A549 (cell line): ENCODE data around the gene DCK. TPM values are rescaled to one million over a fixed set of nuclear protein-coding genes. Genes with fewer than 3 reads are reported as not detected.

Experiments used
- ATAC-seq, 2 experiments: fragments of 200-7000 bp in 1 of 2; fragments of >200 bp in 1 of 2; cut with Nextera tagmentation in 1 of 2; cut with Tn5 transposase in 1 of 2; 3 replicates each; pipeline versions ENCODE4 v1.8.0 to v1.9.1; 2018 to 2020; ENCODE audit warnings: mild to moderate bottlenecking in 1 of 2, moderate library complexity in 1 of 2
- CTCF ChIA-PET: fragments of 300-600 bp; sonication (Branson Sonifier 250); formaldehyde crosslinking; extraction: SDS; loops from one replicate; lab custom pipeline; 2021; ENCODE audit warnings: antibody characterized with exemption, inconsistent platforms; lab: Yijun Ruan, JAX
- POLR2A ChIA-PET: fragments of 350-600 bp; formaldehyde crosslinking; extraction: SDS; loops from one replicate; lab custom pipeline; 2021; ENCODE audit warnings: antibody characterized with exemption, inconsistent platforms; lab: Yijun Ruan, JAX
- DNase-seq, 2 experiments: peaks; one replicate each; pipeline versions ENCODE4 v3.0.0 to v3.0.0-alpha.2; 2011 to 2016; ENCODE audit warnings: low read depth in 1 of 2, low spot score in 1 of 2
- FAIRE-seq: peaks from 2 replicates; lab custom pipeline; 2011; peaks lifted over from hg19 to GRCh38; lab: Jason Lieb, UNC
- H3K27ac ChIP-seq, 2 experiments: fragments of >200 bp; sonication (Bioruptor Twin); formaldehyde crosslinking; 3 replicates each; pipeline ENCODE4 v1.5.1; 2016 to 2017
- H3K4me1 ChIP-seq: fragments of >200 bp; sonication (Bioruptor Twin); formaldehyde crosslinking; 3 replicates; pipeline ENCODE4 v1.6.1; 2016
- H3K4me2 ChIP-seq: fragments of >200 bp; sonication (Bioruptor Twin); formaldehyde crosslinking; 3 replicates; pipeline ENCODE4 v1.6.1; 2016
- H3K4me3 ChIP-seq: fragments of >200 bp; sonication (Bioruptor Twin); formaldehyde crosslinking; 3 replicates; pipeline ENCODE4 v1.5.1; 2016
- H3K9me3 ChIP-seq: fragments of >200 bp; sonication (Bioruptor Twin); formaldehyde crosslinking; 3 replicates; pipeline ENCODE4 v1.6.1; 2016
- ATOH8 ChIP-seq: fragments of 250-450 bp; sonication (Bioruptor Pico); IDR thresholded peaks from 2 replicates; pipeline ENCODE4 v1.5.0; 2020; ENCODE audit warnings: low read depth, mild to moderate bottlenecking, moderate library complexity
- BCL3 ChIP-seq: fragments of >200 bp; sonication (Bioruptor Twin); formaldehyde crosslinking; IDR thresholded peaks from 3 replicates; pipeline ENCODE4 v1.6.1; 2016
- CTCF ChIP-seq: fragments of >200 bp; sonication (Bioruptor Twin); formaldehyde crosslinking; IDR thresholded peaks from 3 replicates; pipeline ENCODE4 v1.5.1; 2016
- FOXS1 ChIP-seq: fragments of 250-450 bp; sonication (Bioruptor Pico); IDR thresholded peaks from 2 replicates; pipeline ENCODE4 v1.5.0; 2020; ENCODE audit warnings: mild to moderate bottlenecking, moderate library complexity
- HES2 ChIP-seq: fragments of >200 bp; sonication (Bioruptor Twin); formaldehyde crosslinking; IDR thresholded peaks from 2 replicates; pipeline ENCODE4 v1.6.1; 2016
- HMGXB4 ChIP-seq: fragments of 250-450 bp; sonication (Bioruptor Pico); IDR thresholded peaks from 2 replicates; pipeline ENCODE4 v1.5.0; 2021; ENCODE audit warnings: mild to moderate bottlenecking, moderate library complexity, borderline replicate concordance
- JUN ChIP-seq, 2 experiments: fragments of >200 bp; sonication (Bioruptor Twin); formaldehyde crosslinking; IDR thresholded peaks; 2 replicates in 1 of 2; 3 replicates in 1 of 2; pipeline ENCODE4 v1.6.1; 2016 to 2017
- MAFK ChIP-seq: fragments of 450-650 bp; IDR thresholded peaks from 2 replicates; pipeline ENCODE4 v1.6.1; 2014; ENCODE audit not compliant: partially characterized antibody
- MYC ChIP-seq: IDR thresholded peaks from 2 replicates; pipeline ENCODE4 v1.6.1; 2012; ENCODE audit warnings: mild to moderate bottlenecking, inconsistent platforms, low read length, improper control_type of control experiment, borderline replicate concordance
- POLR2AphosphoS2 ChIP-seq: conservative IDR thresholded peaks from 2 replicates; pipeline ENCODE4 v1.6.1; 2012; ENCODE audit warnings: low read length, improper control_type of control experiment, inconsistent platforms
- RAD21 ChIP-seq, 2 experiments: fragments of >200 bp in 1 of 2; sonication (Bioruptor Twin) in 1 of 2; formaldehyde crosslinking in 1 of 2; IDR thresholded peaks in 1 of 2; conservative IDR thresholded peaks in 1 of 2; 2 replicates in 1 of 2; 3 replicates in 1 of 2; pipeline ENCODE4 v1.6.1; 2012 to 2018; ENCODE audit warnings: inconsistent platforms in 1 of 2
- REST ChIP-seq: fragments of 200-600 bp; sonication (generic); IDR thresholded peaks from 2 replicates; pipeline ENCODE4 v1.6.1; 2016; ENCODE audit warnings: antibody characterized with exemption, mild to moderate bottlenecking, moderate library complexity
- SREBF2 ChIP-seq: fragments of 450-650 bp; IDR thresholded peaks from 2 replicates; pipeline ENCODE4 v1.6.1; 2014; ENCODE audit warnings: mild to moderate bottlenecking, moderate library complexity
- USF2 ChIP-seq: fragments of 450-650 bp; IDR thresholded peaks from 2 replicates; pipeline ENCODE4 v1.6.1; 2014; ENCODE audit warnings: antibody characterized with exemption
- ZC3H11A ChIP-seq: fragments of 450-650 bp; IDR thresholded peaks from 2 replicates; pipeline ENCODE4 v1.6.1; 2014; ENCODE audit warnings: antibody characterized with exemption, mild to moderate bottlenecking
- WGBS: methylation state at CpG from one replicate; pipeline ENCODE4 v1.1.6; 2017; ENCODE audit errors: missing lambda C conversion rate; 5-methylcytosine and 5-hydroxymethylcytosine counted together
- polyA plus RNA-seq, 4 experiments: library from polyadenylated mRNA; depleted of rRNA in 3 of 4; stranded (reverse); fragments of >200 nt; fragmentation: RNase III in 1 of 4; extraction: RNeasy Plus Mini Kit Qiagen cat#74134 plus additional on column Dnase treatment in 1 of 4; gene quantifications; 2 replicates in 3 of 4; 3 replicates in 1 of 4; pipeline ENCODE4 v1.2.3, GENCODE V29; 2011 to 2017

DCK gene
- polyA plus RNA-seq, 2 of the 4 experiments (the other 2 are of a cell fraction): 20.0 to 20.6 TPM

- FAIRE-seq: no peak
- Histone ChIP-seq H3K9me3 (no peaks in the 10 kb centered on the region; the same call in 2 of the 3 replicates), H3K4me1 (no peaks in the 10 kb centered on the region), H3K4me3 (no peak overlapping the region), H3K4me2 (no peak overlapping the region)
- TF ChIP-seq FOXS1 (CRISPR knock-in tag) (no peak), POLR2AphosphoS2 (no peak), REST (no peak), HMGXB4 (CRISPR knock-in tag) (no peak), ATOH8 (CRISPR knock-in tag) (no peak), USF2 (no peak), ZC3H11A (no peak), MYC (no peak), SREBF2 (no peak)
- TF ChIP-seq, all 56 proteins: peak for 0
- CTCF ChIA-PET: no interaction called here
- ATAC-seq: no peak
- POLR2A ChIA-PET: no interaction called here
- DNase-seq: no peak
- 100% methylated on average over 2 of the region's 4 CpGs for WGBS
- no peak overlapping the region for H3K27ac ChIP-seq
These were observed 51.8 kb downstream of the DCK start for GRCh38 chr4:71045256-71045655.

- CTCF ChIA-PET: no interaction called here
- WGBS: 65% methylated on average over 5 of the region's 5 CpGs
- FAIRE-seq: no peak
These were observed 55.9 kb downstream of the DCK start for GRCh38 chr4:71049395-71049794.

More at GRCh38 chr4:71049395-71049794, 55.9 kb downstream of the DCK start:
- DNase-seq: no peak
- no peaks in the 10 kb centered on the region; the same call in 2 of the 3 replicates for H3K9me3 ChIP-seq
- POLR2A ChIA-PET: no interaction called here
- no peak overlapping the region for H3K27ac ChIP-seq
- H3K4me2 ChIP-seq: no peak overlapping the region
- no peaks in the 10 kb centered on the region for H3K4me1 ChIP-seq
- no peak for TF ChIP-seq CTCF
- TF ChIP-seq MAFK: no peak
- no peak for TF ChIP-seq BCL3
- TF ChIP-seq USF2: no peak
- TF ChIP-seq HES2: no peak
- no peak for TF ChIP-seq RAD21 (conservative IDR thresholded peaks at IDR 0.05 in 1 of 2, IDR thresholded peaks at IDR 0.05 in 1 of 2)
- TF ChIP-seq JUN (IDR thresholded peaks at IDR 0.05): no peak
- H3K4me3 ChIP-seq: no peak overlapping the region
- no peak for ATAC-seq
